ENCODE measurements around the gene AGAP3.

DNA sequence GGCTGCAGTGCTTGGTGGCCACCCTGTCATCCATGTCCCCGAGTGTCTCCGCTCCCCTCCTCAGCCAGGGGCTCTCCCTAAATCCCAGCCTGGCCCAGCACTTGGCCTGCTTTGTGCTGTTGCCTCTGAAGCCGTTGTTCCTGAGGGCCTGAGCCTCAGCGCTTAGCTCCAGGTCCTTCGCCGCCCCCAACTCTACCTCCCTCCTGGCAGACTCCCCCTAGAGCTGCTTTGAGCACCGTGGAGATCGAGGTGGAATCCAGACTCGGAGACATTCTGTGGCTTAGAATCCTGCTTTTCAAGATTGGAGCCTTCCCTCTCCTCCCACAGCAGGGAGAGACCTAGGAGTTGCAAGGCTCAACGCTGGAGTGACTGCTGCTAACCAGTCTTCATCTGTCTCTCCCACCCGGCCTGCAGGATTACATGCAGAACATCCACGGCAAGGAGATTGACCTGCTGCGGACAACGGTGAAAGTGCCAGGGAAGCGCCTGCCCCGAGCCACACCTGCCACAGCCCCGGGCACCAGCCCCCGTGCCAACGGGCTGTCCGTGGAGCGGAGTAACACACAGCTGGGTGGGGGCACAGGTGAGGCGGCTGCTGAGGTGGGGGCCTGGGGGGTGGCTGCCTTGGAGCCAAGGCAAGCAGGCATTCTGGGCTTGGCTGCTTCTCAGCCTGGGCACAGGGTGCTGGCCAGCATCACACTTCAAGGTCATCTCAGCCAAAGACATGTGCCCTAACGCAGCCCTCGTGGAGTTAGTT is 47.9 kb downstream of the AGAP3 start:
- no peak for TF ChIP-seq SIN3A (IDR thresholded peaks at IDR 0.05; ENCODE audit: borderline replicate concordance, low read depth, low read length)
- TF ChIP-seq FOXM1 (IDR thresholded peaks at IDR 0.05; ENCODE audit: low read depth): no peak
- TF ChIP-seq, protein P1, sequence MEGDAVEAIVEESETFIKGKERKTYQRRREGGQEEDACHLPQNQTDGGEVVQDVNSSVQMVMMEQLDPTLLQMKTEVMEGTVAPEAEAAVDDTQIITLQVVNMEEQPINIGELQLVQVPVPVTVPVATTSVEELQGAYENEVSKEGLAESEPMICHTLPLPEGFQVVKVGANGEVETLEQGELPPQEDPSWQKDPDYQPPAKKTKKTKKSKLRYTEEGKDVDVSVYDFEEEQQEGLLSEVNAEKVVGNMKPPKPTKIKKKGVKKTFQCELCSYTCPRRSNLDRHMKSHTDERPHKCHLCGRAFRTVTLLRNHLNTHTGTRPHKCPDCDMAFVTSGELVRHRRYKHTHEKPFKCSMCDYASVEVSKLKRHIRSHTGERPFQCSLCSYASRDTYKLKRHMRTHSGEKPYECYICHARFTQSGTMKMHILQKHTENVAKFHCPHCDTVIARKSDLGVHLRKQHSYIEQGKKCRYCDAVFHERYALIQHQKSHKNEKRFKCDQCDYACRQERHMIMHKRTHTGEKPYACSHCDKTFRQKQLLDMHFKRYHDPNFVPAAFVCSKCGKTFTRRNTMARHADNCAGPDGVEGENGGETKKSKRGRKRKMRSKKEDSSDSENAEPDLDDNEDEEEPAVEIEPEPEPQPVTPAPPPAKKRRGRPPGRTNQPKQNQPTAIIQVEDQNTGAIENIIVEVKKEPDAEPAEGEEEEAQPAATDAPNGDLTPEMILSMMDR (IDR thresholded peaks at IDR 0.05): no peak
- TF ChIP-seq EP300 (IDR thresholded peaks at IDR 0.05; ENCODE audit: borderline replicate concordance in 1 of 2, low read depth in 1 of 2, low read length in 1 of 2): no peak
- no peak for TF ChIP-seq ELF1 (IDR thresholded peaks at IDR 0.05)
- TF ChIP-seq NRF1 (IDR thresholded peaks at IDR 0.05; ENCODE audit: low read depth, low read length): no peak
- TF ChIP-seq MXI1 (IDR thresholded peaks at IDR 0.05; ENCODE audit: low read depth, low read length): no peak
- TF ChIP-seq GABPA (IDR thresholded peaks at IDR 0.05; ENCODE audit: low read depth): no peak
- TF ChIP-seq TCF12 (IDR thresholded peaks at IDR 0.05): no peak

Data from SK-N-SH (cell line).